Body of pancreas (tissue), 4 donors: ENCODE measurements around the gene SEMA3F. TPM values are rescaled to one million over a fixed set of nuclear protein-coding genes. Genes with fewer than 3 reads are reported as not detected.

Source experiments
- ATAC-seq: fragments of 150-250 bp; one replicate; pipeline ENCODE4 v1.9.1; 2016
- DNase-seq, 4 donors: peaks; one replicate each; pipeline ENCODE4 v3.0.0-alpha.2; 2019
- H3K27ac ChIP-seq, 4 donors: fragments of 200-600 bp; sonication (generic); 1 replicate in 3 of 4; 2 replicates in 1 of 4; pipeline versions ENCODE4 v1.5.1 to v1.6.1; 2016 to 2019; ENCODE audit warnings: mild to moderate bottlenecking in 1 of 4, mixed read lengths in 1 of 4, moderate library complexity in 1 of 4
- H3K27me3 ChIP-seq, 2 donors: fragments of 200-600 bp; sonication (generic); one replicate each; pipeline ENCODE4 v1.6.0; 2016; ENCODE audit warnings: mild to moderate bottlenecking in 1 of 2
- H3K36me3 ChIP-seq, 2 donors: fragments of 200-600 bp; sonication (generic); replicated peaks in 1 of 2; 2 replicates each; pipeline ENCODE4 v1.5.1; 2016; ENCODE audit warnings: low read depth in 2 of 2; ENCODE audit not compliant: insufficient read depth in 1 of 2
- H3K4me1 ChIP-seq: fragments of 200-600 bp; sonication (generic); one replicate; pipeline ENCODE4 v1.6.0; 2016
- H3K4me3 ChIP-seq, 2 donors: fragments of 200-600 bp; sonication (generic); 1 replicate in 1 of 2; 2 replicates in 1 of 2; pipeline ENCODE4 v1.5.1; 2016 to 2019
- H3K9me3 ChIP-seq, 3 donors: fragments of 200-600 bp; sonication (generic); 1 replicate in 2 of 3; 2 replicates in 1 of 3; pipeline ENCODE4 v1.5.1; 2016
- CTCF ChIP-seq, 7 experiments: fragments of 450-650 bp in 4 of 7; fragments of 200-600 bp in 3 of 7; sonication (generic) in 3 of 7; IDR thresholded peaks; one replicate each; pipeline ENCODE4 v1.5.1; 2016 to 2019; ENCODE audit warnings: antibody characterized with exemption in 7 of 7
- POLR2A ChIP-seq, 3 donors: fragments of 450-650 bp; IDR thresholded peaks; one replicate each; pipeline ENCODE4 v1.6.1; 2016; ENCODE audit warnings: antibody characterized with exemption in 3 of 3, mild to moderate bottlenecking in 2 of 3
- WGBS, 2 donors: methylation state at CpG; one replicate each; pipeline ENCODE4 v1.1.5; 2017; 5-methylcytosine and 5-hydroxymethylcytosine counted together
- intact Hi-C: fragments of 100-400 bp; cut with DNase I; formaldehyde crosslinking; loops from one replicate; pipeline ENCODE4 v1.15.1; 2023
- total RNA-seq, 2 donors: library from RNA; depleted of rRNA; stranded (reverse); fragments of >200 nt; gene quantifications; one replicate each; pipeline ENCODE4 v1.1.0, GENCODE V29; 2016

SEMA3F gene
- total RNA-seq, 2 donors from 2014 or later, result 5.2 to 25.4 TPM

- intact Hi-C loops, result loop anchor here (5.0 kb wide), 1 partner anchor 41 kb away; no protein-coding TSS in a partner anchor
- H3K4me1 ChIP-seq, result peaks cover 30% of the 10 kb centered on the region
- 69 to 71% methylated on average over 5 of the region's 5 CpGs for WGBS, 2 donors
- TF ChIP-seq CTCF (IDR thresholded peaks at IDR 0.05) (no peak), POLR2A (IDR thresholded peaks at IDR 0.05) (no peak)
- H3K27ac ChIP-seq, result no peak overlapping the region
- H3K36me3 ChIP-seq, result no peaks in the 10 kb centered on the region
- DNase-seq, result no peak
- no peak overlapping the region for H3K4me3 ChIP-seq
- H3K27me3 ChIP-seq, result no peaks in the 10 kb centered on the region
- ATAC-seq, result no peak
- H3K9me3 ChIP-seq, result no peaks in the 10 kb centered on the region
These were observed 76.5 kb downstream of the SEMA3F start for GRCh38 chr3:50231581-50231980.

GRCh38 chr3:50232303-50232702 is 77.2 kb downstream of the SEMA3F start:
- Histone ChIP-seq H3K27me3 (no peaks in the 10 kb centered on the region), H3K4me1 (peaks cover 30% of the 10 kb centered on the region), H3K36me3 (no peaks in the 10 kb centered on the region), H3K4me3 (no peak overlapping the region), H3K9me3 (no peaks in the 10 kb centered on the region), H3K27ac (no peak overlapping the region)
- no peak for ATAC-seq
- TF ChIP-seq POLR2A (IDR thresholded peaks at IDR 0.05) (no peak), CTCF (IDR thresholded peaks at IDR 0.05) (no peak)
- intact Hi-C loops, result loop anchor here (5.0 kb wide), 1 partner anchor 40 kb away; no protein-coding TSS in a partner anchor
- DNase-seq, result no peak
- 49 to 51% methylated on average over 3 of the region's 3 CpGs for WGBS, 2 donors

- H3K27ac ChIP-seq, result no peak overlapping the region
- ATAC-seq (no peak), DNase-seq (peak in 1 of 4 donors; percentile 40)
- TF ChIP-seq CTCF (IDR thresholded peaks at IDR 0.05) (no peak), POLR2A (IDR thresholded peaks at IDR 0.05) (no peak)
- intact Hi-C loops, result loop anchor here (5.0 kb wide), 1 partner anchor 39 kb away; no protein-coding TSS in a partner anchor
- H3K9me3 ChIP-seq, result no peaks in the 10 kb centered on the region
- no peak overlapping the region for H3K4me3 ChIP-seq
- whole genome bisulfite sequencing, 2 donors, result 81 to 90% methylated on average over 4 of the region's 4 CpGs
- no peaks in the 10 kb centered on the region for H3K36me3 ChIP-seq
- H3K4me1 ChIP-seq, result peaks cover 34% of the 10 kb centered on the region
- H3K27me3 ChIP-seq, result no peaks in the 10 kb centered on the region
These were observed 78.1 kb downstream of the SEMA3F start for GRCh38 chr3:50233176-50233575.

GRCh38 chr3:50235716-50236483 is 80.8 kb downstream of the SEMA3F start, which contains the start of gene GNAI2:
GNAI2 (plus strand) TSS chr3:50236204; CDS start chr3:50236336, 132 bp downstream.
- Histone ChIP-seq H3K36me3 (no peaks in the 10 kb centered on the region), H3K27me3 (no peaks in the 10 kb centered on the region), H3K4me3 (peak within 1 kb of the TSS; percentile 43 to 51), H3K27ac (peak within 1 kb of the TSS; percentile 76 to 91 (median 85)), H3K9me3 (no peaks in the 10 kb centered on the region), H3K4me1 (peaks cover 50% of the 10 kb centered on the region)
- ATAC-seq (peak; percentile 92), DNase-seq (peak; percentile 98 to 99 (median 99))
- TF ChIP-seq CTCF (IDR thresholded peaks at IDR 0.05) (peak in 1 of 7 experiments; percentile 4), POLR2A (IDR thresholded peaks at IDR 0.05) (peak; percentile 63 to 91 (median 75))
- 0 to 1% methylated on average over 17 to 62 of the region's 75 CpGs for WGBS, 2 donors
- intact Hi-C loops, result no loop called here
